ENCODE measurements around the gene C2orf78.
"Not testable (repeated sequence)": the region's sequence is repeated elsewhere in the genome, so short reads cannot be mapped to it uniquely, and the experiment has no call there.

Gene C2orf78

GRCh38 chr2:73746877-73747208 lies 37.1 kb upstream of the C2orf78 start:
- DNase-seq (ENCODE audit: low read depth): no peak
- no peak overlapping the region for H3K4me3 ChIP-seq (ENCODE audit: control insufficient read depth, low read depth, low read length)
- TF ChIP-seq, protein P1, sequence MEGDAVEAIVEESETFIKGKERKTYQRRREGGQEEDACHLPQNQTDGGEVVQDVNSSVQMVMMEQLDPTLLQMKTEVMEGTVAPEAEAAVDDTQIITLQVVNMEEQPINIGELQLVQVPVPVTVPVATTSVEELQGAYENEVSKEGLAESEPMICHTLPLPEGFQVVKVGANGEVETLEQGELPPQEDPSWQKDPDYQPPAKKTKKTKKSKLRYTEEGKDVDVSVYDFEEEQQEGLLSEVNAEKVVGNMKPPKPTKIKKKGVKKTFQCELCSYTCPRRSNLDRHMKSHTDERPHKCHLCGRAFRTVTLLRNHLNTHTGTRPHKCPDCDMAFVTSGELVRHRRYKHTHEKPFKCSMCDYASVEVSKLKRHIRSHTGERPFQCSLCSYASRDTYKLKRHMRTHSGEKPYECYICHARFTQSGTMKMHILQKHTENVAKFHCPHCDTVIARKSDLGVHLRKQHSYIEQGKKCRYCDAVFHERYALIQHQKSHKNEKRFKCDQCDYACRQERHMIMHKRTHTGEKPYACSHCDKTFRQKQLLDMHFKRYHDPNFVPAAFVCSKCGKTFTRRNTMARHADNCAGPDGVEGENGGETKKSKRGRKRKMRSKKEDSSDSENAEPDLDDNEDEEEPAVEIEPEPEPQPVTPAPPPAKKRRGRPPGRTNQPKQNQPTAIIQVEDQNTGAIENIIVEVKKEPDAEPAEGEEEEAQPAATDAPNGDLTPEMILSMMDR (conservative IDR thresholded peaks at IDR 0.05; ENCODE audit: control insufficient read depth, insufficient read depth, low read depth, low read length): no peak

- TF ChIP-seq, protein P1 (conservative IDR thresholded peaks at IDR 0.05; ENCODE audit: control insufficient read depth, insufficient read depth, low read depth, low read length): no peak
- DNase-seq (ENCODE audit: low read depth): peak; percentile 9
- H3K4me3 ChIP-seq (ENCODE audit: control insufficient read depth, low read depth, low read length): no peak overlapping the region
These were observed 34.7 kb upstream of the C2orf78 start for GRCh38 chr2:73749314-73749713.

DNA sequence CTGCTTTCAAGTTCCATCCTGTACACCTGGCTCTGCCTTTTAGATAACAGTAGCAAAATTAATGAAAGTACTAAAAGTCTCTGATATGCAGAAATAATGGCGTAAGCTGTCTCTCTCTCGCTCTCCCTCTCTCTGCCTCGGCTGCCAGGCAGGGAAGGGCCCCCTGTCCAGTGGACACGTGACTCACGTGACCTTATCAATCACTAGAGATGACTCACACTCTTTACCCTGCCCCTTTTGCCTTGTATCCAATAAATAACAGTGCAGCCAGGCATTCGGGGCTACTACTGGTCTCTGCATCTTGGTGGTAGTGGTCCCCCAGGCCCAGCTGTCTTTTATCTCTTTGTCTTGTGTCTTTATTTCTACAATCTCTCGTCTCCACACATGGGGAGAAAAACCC lies 29.7 kb upstream of the C2orf78 start:
- not testable (repeated sequence) for H3K4me3 ChIP-seq (ENCODE audit: control insufficient read depth, low read depth, low read length); DNase-seq (ENCODE audit: low read depth)

- peak; percentile 50 for DNase-seq (ENCODE audit: low read depth)
- TF ChIP-seq, protein P1 (conservative IDR thresholded peaks at IDR 0.05; ENCODE audit: control insufficient read depth, insufficient read depth, low read depth, low read length): no peak
- no peak overlapping the region for H3K4me3 ChIP-seq (ENCODE audit: control insufficient read depth, low read depth, low read length)
These were observed 24.7 kb upstream of the C2orf78 start for GRCh38 chr2:73759285-73759764.

GRCh38 chr2:73759904-73760303 lies 24.1 kb upstream of the C2orf78 start:
- TF ChIP-seq, protein P1 (conservative IDR thresholded peaks at IDR 0.05; ENCODE audit: control insufficient read depth, insufficient read depth, low read depth, low read length): no peak
- DNase-seq (ENCODE audit: low read depth): no peak
- H3K4me3 ChIP-seq (ENCODE audit: control insufficient read depth, low read depth, low read length): no peak overlapping the region

DNA sequence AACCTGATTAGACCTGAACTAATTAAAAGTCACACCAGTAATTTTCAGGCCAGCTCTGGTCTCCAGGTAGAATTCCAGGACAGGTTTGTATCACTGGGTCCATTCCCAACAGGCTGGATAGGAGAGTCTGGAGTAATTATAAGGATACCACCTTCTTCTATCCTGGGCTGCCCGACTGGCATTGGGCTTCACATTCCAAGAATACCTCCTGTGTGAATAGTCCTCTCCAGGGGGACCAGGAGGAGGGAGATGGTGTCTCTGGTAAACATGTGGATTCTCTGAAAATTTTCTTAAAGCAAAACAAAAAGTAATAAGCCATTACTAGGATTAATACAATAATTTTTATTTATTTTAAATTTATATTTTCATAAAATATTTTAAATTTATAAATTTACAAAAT lies 21.4 kb upstream of the C2orf78 start:
- TF ChIP-seq, protein P1 (conservative IDR thresholded peaks at IDR 0.05; ENCODE audit: control insufficient read depth, insufficient read depth, low read depth, low read length): no peak
- no peak for DNase-seq (ENCODE audit: low read depth)
- H3K4me3 ChIP-seq (ENCODE audit: control insufficient read depth, low read depth, low read length): no peak overlapping the region

- TF ChIP-seq, protein P1 (conservative IDR thresholded peaks at IDR 0.05; ENCODE audit: control insufficient read depth, insufficient read depth, low read depth, low read length): no peak
- DNase-seq (ENCODE audit: low read depth): no peak
- no peak overlapping the region for H3K4me3 ChIP-seq (ENCODE audit: control insufficient read depth, low read depth, low read length)
These were observed 19.0 kb upstream of the C2orf78 start for GRCh38 chr2:73764945-73765344.
